PFSK-1 (cell line): ENCODE results near the gene CMIP.

Source experiments
- POLR2AphosphoS5 ChIP-seq: IDR thresholded peaks from 2 replicates; pipeline ENCODE4 v1.6.1; 2012; ENCODE audit warnings: low read depth, mild to moderate bottlenecking, control low read depth, low read length, moderate library complexity
- REST ChIP-seq, 2 experiments: IDR thresholded peaks; 2 replicates each; pipeline versions ENCODE4 v1.6.1 to v1.8.0; 2011 to 2012; ENCODE audit warnings: low read depth in 2 of 2, low read length in 2 of 2, control low read depth in 1 of 2, inconsistent platforms in 1 of 2, mild to moderate bottlenecking in 1 of 2, moderate library complexity in 1 of 2; ENCODE audit not compliant: insufficient read depth in 1 of 2
- SIN3A ChIP-seq: IDR thresholded peaks from 2 replicates; pipeline ENCODE4 v1.6.1; 2012; ENCODE audit warnings: mild to moderate bottlenecking, low read length, moderate library complexity, borderline replicate concordance; ENCODE audit not compliant: insufficient read depth
- TAF1 ChIP-seq: IDR thresholded peaks from 2 replicates; pipeline ENCODE4 v1.6.1; 2012; ENCODE audit warnings: low read length, control low read depth, borderline replicate concordance; ENCODE audit not compliant: insufficient read depth

- TF ChIP-seq POLR2AphosphoS5 (no peak), TAF1 (no peak), REST (IDR thresholded peaks at IDR 0.05; ENCODE audit: insufficient read depth in 1 of 2, low read depth in 2 of 2, low read length in 2 of 2) (no peak), SIN3A (no peak)
These were observed 3.5 kb upstream of the CMIP start for GRCh38 chr16:81440888-81441761.
